Spleen (tissue), 11 donors: ENCODE results near the gene WNT8A. TPM values are rescaled to one million over a fixed set of nuclear protein-coding genes. Genes with fewer than 3 reads are reported as not detected.

Source experiments
- DNase-seq: peaks from one replicate; pipeline ENCODE4 v3.0.0-alpha.2; 2020
- H3K27ac ChIP-seq, 8 donors: fragments of 200-600 bp; sonication (generic) in 7 of 8; 1 replicate in 4 of 8; 2 replicates in 4 of 8; pipeline versions ENCODE4 v1.5.0 to v1.8.0; 2016 to 2021; ENCODE audit warnings: inconsistent platforms in 4 of 8, mild to moderate bottlenecking in 4 of 8, moderate library complexity in 1 of 8
- H3K27me3 ChIP-seq, 7 donors: fragments of 200-600 bp; sonication (generic) in 6 of 7; replicated peaks in 1 of 7; 1 replicate in 4 of 7; 2 replicates in 3 of 7; pipeline versions ENCODE4 v1.5.0 to v1.8.0; 2016 to 2021; ENCODE audit warnings: inconsistent platforms in 3 of 7, mild to moderate bottlenecking in 1 of 7
- H3K36me3 ChIP-seq, 6 donors: fragments of 200-600 bp; sonication (generic) in 5 of 6; 1 replicate in 4 of 6; 2 replicates in 2 of 6; pipeline versions ENCODE4 v1.5.0 to v1.8.0; 2016 to 2021; ENCODE audit warnings: inconsistent platforms in 2 of 6
- H3K4me1 ChIP-seq, 6 donors: fragments of 200-600 bp; sonication (generic) in 5 of 6; 1 replicate in 3 of 6; 2 replicates in 3 of 6; pipeline versions ENCODE4 v1.5.0 to v1.8.0; 2016 to 2021; ENCODE audit warnings: inconsistent platforms in 3 of 6
- H3K4me3 ChIP-seq, 8 donors: fragments of 200-600 bp; sonication (generic) in 7 of 8; 1 replicate in 4 of 8; 2 replicates in 4 of 8; pipeline versions ENCODE4 v1.5.0 to v1.8.0; 2016 to 2021; ENCODE audit warnings: inconsistent platforms in 4 of 8, mild to moderate bottlenecking in 4 of 8, moderate library complexity in 2 of 8
- H3K9me3 ChIP-seq, 8 donors: fragments of 200-600 bp; sonication (generic) in 7 of 8; 1 replicate in 4 of 8; 2 replicates in 4 of 8; pipeline versions ENCODE4 v1.5.0 to v1.8.0; 2016 to 2021; ENCODE audit warnings: inconsistent platforms in 4 of 8
- POLR2A ChIP-seq, 3 donors: fragments of 450-650 bp; IDR thresholded peaks; one replicate each; pipeline ENCODE4 v1.5.1; 2017; ENCODE audit warnings: antibody characterized with exemption in 3 of 3, mild to moderate bottlenecking in 1 of 3
- POLR2AphosphoS5 ChIP-seq, 3 donors: sonication (generic); formaldehyde crosslinking; IDR thresholded peaks; one replicate each; pipeline ENCODE4 v1.5.1; 2017; ENCODE audit warnings: antibody characterized with exemption in 3 of 3
- WGBS, 5 donors: extraction: QIAGEN DNeasy Blood & Tissue Kit in 3 of 5; methylation state at CpG; one replicate each; pipeline versions ENCODE4 v1.1.5 to v1.1.7; 2013 to 2018; 5-methylcytosine and 5-hydroxymethylcytosine counted together
- intact Hi-C: fragments of 100-400 bp; cut with DNase I; formaldehyde crosslinking; loops from one replicate; pipeline ENCODE4 v1.15.0; 2023; ENCODE audit warnings: low total_unique reads
- polyA plus RNA-seq, 3 donors: library from polyadenylated mRNA; stranded (reverse); fragments of 200-250 nt; gene quantifications; one replicate each; pipeline ENCODE4 v1.2.1, GENCODE V29; 2013
- total RNA-seq, 7 donors: library from RNA; depleted of rRNA in 3 of 7; stranded (reverse); fragments of >200 nt in 3 of 7; fragmentation: NEBNext Ultra II Directional in 4 of 7; extraction: Animal tissue kit (Norgen Biotek cat#: 25700) in 4 of 7; gene quantifications; one replicate each; pipeline versions ENCODE4 v1.1.0 to v1.2.1, GENCODE V29; 2016 to 2021
- TF ChIP-seq, protein P1 (sequence below), 11 experiments: fragments of 200-600 bp in 7 of 11; fragments of 450-650 bp in 4 of 11; sonication (generic) in 4 of 11; IDR thresholded peaks in 8 of 11; conservative IDR thresholded peaks in 3 of 11; 1 replicate in 7 of 11; 2 replicates in 4 of 11; pipeline versions ENCODE4 v1.4.0 to v1.8.0; 2016 to 2021; ENCODE audit warnings: antibody characterized with exemption in 11 of 11, inconsistent platforms in 4 of 11, mild to moderate bottlenecking in 1 of 11
- donor health status: healthy with polysubstance abuse.
- donor health status: DM: no; HTN: no; CAD: no; lungs with moderate emphysema.
- donor health status: DM: no; HTN: no; CAD: no.
- donor health status: Bipolar disorder and iron deficiency.
- donor health status: healthy.
- donor health status: DM: no; HTN: no; CAD: no.
- donor health status: DM: yes; HTN: yes; CAD: no.

The WNT8A gene
- total and polyA plus RNA-seq, 10 donors = 0.05 to 0.60 TPM; not detected in 8

- 20 to 43% (median 29%) methylated on average over 1 of the region's 1 CpG for WGBS, 5 donors
- no peak for TF ChIP-seq POLR2A (IDR thresholded peaks at IDR 0.05)
- intact Hi-C loops = no loop called here
Observed at GRCh38 chr5:138111937-138112336, 28.1 kb downstream of the WNT8A start.

GRCh38 chr5:138115254-138115653 lies 31.4 kb downstream of the WNT8A start:
- Histone ChIP-seq H3K27ac (no peak overlapping the region), H3K4me3 (no peak overlapping the region), H3K9me3 (no peaks in the 10 kb centered on the region), H3K4me1 (no peaks in the 10 kb centered on the region), H3K36me3 (no peaks in the 10 kb centered on the region), H3K27me3 (peaks cover 0 to 13% (median 0%) of the 10 kb centered on the region in 7 donors)
- TF ChIP-seq POLR2A (IDR thresholded peaks at IDR 0.05) = no peak
- no peak for TF ChIP-seq POLR2AphosphoS5 (IDR thresholded peaks at IDR 0.05)
- TF ChIP-seq, protein P1, sequence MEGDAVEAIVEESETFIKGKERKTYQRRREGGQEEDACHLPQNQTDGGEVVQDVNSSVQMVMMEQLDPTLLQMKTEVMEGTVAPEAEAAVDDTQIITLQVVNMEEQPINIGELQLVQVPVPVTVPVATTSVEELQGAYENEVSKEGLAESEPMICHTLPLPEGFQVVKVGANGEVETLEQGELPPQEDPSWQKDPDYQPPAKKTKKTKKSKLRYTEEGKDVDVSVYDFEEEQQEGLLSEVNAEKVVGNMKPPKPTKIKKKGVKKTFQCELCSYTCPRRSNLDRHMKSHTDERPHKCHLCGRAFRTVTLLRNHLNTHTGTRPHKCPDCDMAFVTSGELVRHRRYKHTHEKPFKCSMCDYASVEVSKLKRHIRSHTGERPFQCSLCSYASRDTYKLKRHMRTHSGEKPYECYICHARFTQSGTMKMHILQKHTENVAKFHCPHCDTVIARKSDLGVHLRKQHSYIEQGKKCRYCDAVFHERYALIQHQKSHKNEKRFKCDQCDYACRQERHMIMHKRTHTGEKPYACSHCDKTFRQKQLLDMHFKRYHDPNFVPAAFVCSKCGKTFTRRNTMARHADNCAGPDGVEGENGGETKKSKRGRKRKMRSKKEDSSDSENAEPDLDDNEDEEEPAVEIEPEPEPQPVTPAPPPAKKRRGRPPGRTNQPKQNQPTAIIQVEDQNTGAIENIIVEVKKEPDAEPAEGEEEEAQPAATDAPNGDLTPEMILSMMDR (IDR thresholded peaks at IDR 0.05 in 8 of 11, conservative IDR thresholded peaks at IDR 0.05 in 3 of 11) = no peak
- intact Hi-C loops = no loop called here
- no peak for DNase-seq

More at GRCh38 chr5:138111937-138112336, 28.1 kb downstream of the WNT8A start:
- Histone ChIP-seq H3K4me3 (no peak overlapping the region), H3K27ac (no peak overlapping the region), H3K27me3 (peaks cover 0 to 13% (median 0%) of the 10 kb centered on the region in 7 donors), H3K9me3 (no peaks in the 10 kb centered on the region), H3K36me3 (no peaks in the 10 kb centered on the region), H3K4me1 (no peaks in the 10 kb centered on the region)
- DNase-seq = no peak

GRCh38 chr5:138128334-138128733 lies 44.5 kb downstream of the WNT8A start:
- H3K9me3 ChIP-seq = no peaks in the 10 kb centered on the region
- intact Hi-C loops = no loop called here

DNA sequence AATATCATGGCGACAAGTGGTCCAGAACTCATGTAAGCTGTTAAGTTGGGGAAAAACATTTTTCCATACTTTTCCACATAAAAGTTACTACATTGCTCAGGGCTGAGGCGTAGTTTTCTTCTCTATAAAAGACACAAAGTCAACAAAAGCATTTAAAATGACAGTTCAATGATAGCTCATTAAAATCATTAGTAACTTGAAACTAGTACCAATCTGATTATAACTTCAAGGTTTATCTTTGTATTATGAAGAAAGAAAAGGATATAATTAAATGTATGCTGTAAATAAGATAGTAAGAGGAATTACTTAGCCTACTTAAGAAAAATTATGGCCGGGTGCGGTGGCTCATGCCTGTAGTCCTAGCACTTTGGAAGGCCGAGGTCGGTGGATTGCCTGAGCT lies 45.5 kb downstream of the WNT8A start:
- DNase-seq = no peak
- no peaks in the 10 kb centered on the region for H3K36me3 ChIP-seq
- no peaks in the 10 kb centered on the region for H3K9me3 ChIP-seq
- H3K27me3 ChIP-seq = peaks cover 0 to 18% (median 0%) of the 10 kb centered on the region in 7 donors
- intact Hi-C loops = no loop called here
- no peak overlapping the region for H3K27ac ChIP-seq
- peaks cover 0 to 14% (median 4%) of the 10 kb centered on the region in 6 donors for H3K4me1 ChIP-seq
- TF ChIP-seq, protein P1 (IDR thresholded peaks at IDR 0.05 in 8 of 11, conservative IDR thresholded peaks at IDR 0.05 in 3 of 11) = no peak
- TF ChIP-seq POLR2AphosphoS5 (IDR thresholded peaks at IDR 0.05) (no peak), POLR2A (IDR thresholded peaks at IDR 0.05) (no peak)
- no peak overlapping the region for H3K4me3 ChIP-seq
- 90 to 97% (median 93%) methylated on average over 6 of the region's 6 CpGs for WGBS, 5 donors

More at GRCh38 chr5:138128334-138128733, 44.5 kb downstream of the WNT8A start:
- peaks cover 0 to 13% (median 0%) of the 10 kb centered on the region in 7 donors for H3K27me3 ChIP-seq
- TF ChIP-seq POLR2AphosphoS5 (IDR thresholded peaks at IDR 0.05) (no peak), POLR2A (IDR thresholded peaks at IDR 0.05) (no peak)
- no peaks in the 10 kb centered on the region for H3K36me3 ChIP-seq
- WGBS, 5 donors = 36 to 56% (median 48%) methylated on average over 5 of the region's 5 CpGs
- H3K4me1 ChIP-seq = peaks cover 0 to 10% (median 3%) of the 10 kb centered on the region in 6 donors
- no peak overlapping the region for H3K27ac ChIP-seq
- no peak for DNase-seq
- H3K4me3 ChIP-seq = no peak overlapping the region

GRCh38 chr5:138132543-138132942 lies 48.7 kb downstream of the WNT8A start:
- H3K4me3 ChIP-seq = peak overlapping the region in 2 of 8 donors; percentile 42 to 62
- DNase-seq = no peak
- intact Hi-C loops = loop anchor here (2.0 to 10.0 kb wide), 2 partner anchors 56 to 358 kb away; no protein-coding TSS in a partner anchor

More at GRCh38 chr5:138132543-138132942, 48.7 kb downstream of the WNT8A start:
- Histone ChIP-seq H3K27me3 (peaks cover 0 to 20% (median 0%) of the 10 kb centered on the region in 7 donors), H3K4me1 (peaks cover 0 to 14% (median 4%) of the 10 kb centered on the region in 6 donors), H3K27ac (no peak overlapping the region), H3K9me3 (no peaks in the 10 kb centered on the region), H3K36me3 (no peaks in the 10 kb centered on the region)
- TF ChIP-seq POLR2AphosphoS5 (IDR thresholded peaks at IDR 0.05) (no peak), POLR2A (IDR thresholded peaks at IDR 0.05) (no peak)
- 81 to 94% (median 88%) methylated on average over 7 of the region's 7 CpGs for WGBS, 5 donors
